ENCODE measurements around the gene RIMS4. TPM values are rescaled to one million over a fixed set of nuclear protein-coding genes. Genes with fewer than 3 reads are reported as not detected.

RIMS4 gene
- total RNA-seq, 1 donor from 2014 or later, result not detected

- H3K4me3 Mint-ChIP-seq, result no peak overlapping the region
- H3K27me3 Mint-ChIP-seq (ENCODE audit: insufficient read depth), result peaks cover 11% of the 10 kb centered on the region
- no peaks in the 10 kb centered on the region for H3K4me1 Mint-ChIP-seq (ENCODE audit: low read depth)
- DNase-seq (ENCODE audit: low spot score), result no peak
- H3K27ac Mint-ChIP-seq, result no peak overlapping the region
- no peaks in the 10 kb centered on the region for H3K9me3 Mint-ChIP-seq
- intact Hi-C loops (cut with micrococcal nuclease), result no loop called here
- no peaks in the 10 kb centered on the region for H3K36me3 Mint-ChIP-seq (ENCODE audit: low read depth)
Observed at GRCh38 chr20:44781791-44782190, 28.6 kb downstream of the RIMS4 start.

- H3K4me3 Mint-ChIP-seq, result no peak overlapping the region
- no peaks in the 10 kb centered on the region for H3K36me3 Mint-ChIP-seq (ENCODE audit: low read depth)
- H3K4me1 Mint-ChIP-seq (ENCODE audit: low read depth), result no peaks in the 10 kb centered on the region
- intact Hi-C loops (cut with micrococcal nuclease), result no loop called here
- no peaks in the 10 kb centered on the region for H3K9me3 Mint-ChIP-seq
- H3K27me3 Mint-ChIP-seq (ENCODE audit: insufficient read depth), result peaks cover 7% of the 10 kb centered on the region
- no peak for DNase-seq (ENCODE audit: low spot score)
- no peak overlapping the region for H3K27ac Mint-ChIP-seq
Observed at GRCh38 chr20:44781118-44781517, 29.2 kb downstream of the RIMS4 start.

GRCh38 chr20:44780226-44780625, 30.1 kb downstream of the RIMS4 start:
- intact Hi-C loops (cut with micrococcal nuclease), result no loop called here
- H3K27ac Mint-ChIP-seq, result no peak overlapping the region
- no peaks in the 10 kb centered on the region for H3K9me3 Mint-ChIP-seq
- DNase-seq (ENCODE audit: low spot score), result peak; percentile 19
- H3K4me1 Mint-ChIP-seq (ENCODE audit: low read depth), result no peaks in the 10 kb centered on the region
- H3K36me3 Mint-ChIP-seq (ENCODE audit: low read depth), result no peaks in the 10 kb centered on the region
- H3K4me3 Mint-ChIP-seq, result no peak overlapping the region
- H3K27me3 Mint-ChIP-seq (ENCODE audit: insufficient read depth), result peaks cover 6% of the 10 kb centered on the region

GRCh38 chr20:44776980-44777379, 33.4 kb downstream of the RIMS4 start:
- intact Hi-C loops (cut with micrococcal nuclease), result no loop called here
- H3K27me3 Mint-ChIP-seq (ENCODE audit: insufficient read depth), result peaks cover 6% of the 10 kb centered on the region
- no peak for DNase-seq (ENCODE audit: low spot score)
- H3K27ac Mint-ChIP-seq, result no peak overlapping the region
- H3K36me3 Mint-ChIP-seq (ENCODE audit: low read depth), result no peaks in the 10 kb centered on the region
- no peaks in the 10 kb centered on the region for H3K4me1 Mint-ChIP-seq (ENCODE audit: low read depth)
- no peak overlapping the region for H3K4me3 Mint-ChIP-seq
- no peaks in the 10 kb centered on the region for H3K9me3 Mint-ChIP-seq

- Mint-ChIP-seq H3K9me3 (no peaks in the 10 kb centered on the region), H3K27ac (no peak overlapping the region), H3K4me3 (no peak overlapping the region), H3K36me3 (ENCODE audit: low read depth) (no peaks in the 10 kb centered on the region), H3K4me1 (ENCODE audit: low read depth) (no peaks in the 10 kb centered on the region), H3K27me3 (ENCODE audit: insufficient read depth) (peaks cover 5% of the 10 kb centered on the region)
- intact Hi-C loops (cut with micrococcal nuclease), result no loop called here
- DNase-seq (ENCODE audit: low spot score), result no peak
Observed at GRCh38 chr20:44773070-44773829, 37.1 kb downstream of the RIMS4 start.

- H3K27ac Mint-ChIP-seq, result no peak overlapping the region
- H3K27me3 Mint-ChIP-seq (ENCODE audit: insufficient read depth), result peaks cover 5% of the 10 kb centered on the region
- intact Hi-C loops (cut with micrococcal nuclease), result no loop called here
- H3K4me3 Mint-ChIP-seq, result no peak overlapping the region
- H3K4me1 Mint-ChIP-seq (ENCODE audit: low read depth), result no peaks in the 10 kb centered on the region
- no peaks in the 10 kb centered on the region for H3K36me3 Mint-ChIP-seq (ENCODE audit: low read depth)
- no peak for DNase-seq (ENCODE audit: low spot score)
- no peaks in the 10 kb centered on the region for H3K9me3 Mint-ChIP-seq
Observed at GRCh38 chr20:44772636-44773035, 37.7 kb downstream of the RIMS4 start.

- Mint-ChIP-seq H3K9me3 (no peaks in the 10 kb centered on the region), H3K36me3 (ENCODE audit: low read depth) (no peaks in the 10 kb centered on the region), H3K4me3 (no peak overlapping the region), H3K4me1 (ENCODE audit: low read depth) (no peaks in the 10 kb centered on the region), H3K27me3 (ENCODE audit: insufficient read depth) (peaks cover 5% of the 10 kb centered on the region), H3K27ac (no peak overlapping the region)
- intact Hi-C loops (cut with micrococcal nuclease), result no loop called here
- DNase-seq (ENCODE audit: low spot score), result no peak
Observed at GRCh38 chr20:44771172-44771535, 39.2 kb downstream of the RIMS4 start.

- intact Hi-C loops (cut with micrococcal nuclease), result no loop called here
- no peaks in the 10 kb centered on the region for H3K4me1 Mint-ChIP-seq (ENCODE audit: low read depth)
- H3K27ac Mint-ChIP-seq, result no peak overlapping the region
- H3K36me3 Mint-ChIP-seq (ENCODE audit: low read depth), result no peaks in the 10 kb centered on the region
- no peaks in the 10 kb centered on the region for H3K9me3 Mint-ChIP-seq
- no peak for DNase-seq (ENCODE audit: low spot score)
- H3K27me3 Mint-ChIP-seq (ENCODE audit: insufficient read depth), result peaks cover 6% of the 10 kb centered on the region
- no peak overlapping the region for H3K4me3 Mint-ChIP-seq
Observed at GRCh38 chr20:44770484-44771171, 39.7 kb downstream of the RIMS4 start.

- peaks cover 8% of the 10 kb centered on the region for H3K27me3 Mint-ChIP-seq (ENCODE audit: insufficient read depth)
- H3K4me3 Mint-ChIP-seq, result no peak overlapping the region
- H3K27ac Mint-ChIP-seq, result no peak overlapping the region
- DNase-seq (ENCODE audit: low spot score), result no peak
- H3K36me3 Mint-ChIP-seq (ENCODE audit: low read depth), result no peaks in the 10 kb centered on the region
- H3K9me3 Mint-ChIP-seq, result no peaks in the 10 kb centered on the region
- intact Hi-C loops (cut with micrococcal nuclease), result no loop called here
- H3K4me1 Mint-ChIP-seq (ENCODE audit: low read depth), result no peaks in the 10 kb centered on the region
Observed at GRCh38 chr20:44769481-44769863, 40.9 kb downstream of the RIMS4 start.

GRCh38 chr20:44768854-44769480, 41.4 kb downstream of the RIMS4 start:
- Mint-ChIP-seq H3K27me3 (ENCODE audit: insufficient read depth) (peaks cover 8% of the 10 kb centered on the region), H3K36me3 (ENCODE audit: low read depth) (no peaks in the 10 kb centered on the region), H3K27ac (no peak overlapping the region), H3K4me1 (ENCODE audit: low read depth) (no peaks in the 10 kb centered on the region), H3K9me3 (no peaks in the 10 kb centered on the region), H3K4me3 (no peak overlapping the region)
- intact Hi-C loops (cut with micrococcal nuclease), result no loop called here
- DNase-seq (ENCODE audit: low spot score), result no peak

- intact Hi-C loops (cut with micrococcal nuclease), result no loop called here
Observed at GRCh38 chr20:44768256-44768655, 42.1 kb downstream of the RIMS4 start.

GRCh38 chr20:44765701-44766347, 44.5 kb downstream of the RIMS4 start:
- intact Hi-C loops (cut with micrococcal nuclease), result no loop called here
- no peak for DNase-seq (ENCODE audit: low spot score)
- no peaks in the 10 kb centered on the region for H3K36me3 Mint-ChIP-seq (ENCODE audit: low read depth)
- H3K27me3 Mint-ChIP-seq (ENCODE audit: insufficient read depth), result peaks cover 8% of the 10 kb centered on the region
- no peaks in the 10 kb centered on the region for H3K4me1 Mint-ChIP-seq (ENCODE audit: low read depth)
- H3K4me3 Mint-ChIP-seq, result no peak overlapping the region
- no peak overlapping the region for H3K27ac Mint-ChIP-seq
- no peaks in the 10 kb centered on the region for H3K9me3 Mint-ChIP-seq

More at GRCh38 chr20:44768256-44768655, 42.1 kb downstream of the RIMS4 start:
- no peak overlapping the region for H3K4me3 Mint-ChIP-seq
- H3K27me3 Mint-ChIP-seq (ENCODE audit: insufficient read depth), result peaks cover 8% of the 10 kb centered on the region
- H3K27ac Mint-ChIP-seq, result no peak overlapping the region
- no peaks in the 10 kb centered on the region for H3K9me3 Mint-ChIP-seq
- no peak for DNase-seq (ENCODE audit: low spot score)
- no peaks in the 10 kb centered on the region for H3K36me3 Mint-ChIP-seq (ENCODE audit: low read depth)
- no peaks in the 10 kb centered on the region for H3K4me1 Mint-ChIP-seq (ENCODE audit: low read depth)

- H3K4me1 Mint-ChIP-seq (ENCODE audit: low read depth), result no peaks in the 10 kb centered on the region
- intact Hi-C loops (cut with micrococcal nuclease), result no loop called here
- no peaks in the 10 kb centered on the region for H3K9me3 Mint-ChIP-seq
- H3K27ac Mint-ChIP-seq, result no peak overlapping the region
- H3K4me3 Mint-ChIP-seq, result no peak overlapping the region
- DNase-seq (ENCODE audit: low spot score), result no peak
- H3K27me3 Mint-ChIP-seq (ENCODE audit: insufficient read depth), result peaks cover 10% of the 10 kb centered on the region
- H3K36me3 Mint-ChIP-seq (ENCODE audit: low read depth), result no peaks in the 10 kb centered on the region
Observed at GRCh38 chr20:44765091-44765490, 45.3 kb downstream of the RIMS4 start.
